HG03159 (cell line): ENCODE data around the gene MTFP1.
A peak's percentile ranks its signal among the peaks of the same experiment; 100 is the strongest.
"Not testable (repeated sequence)": the region's sequence is repeated elsewhere in the genome, so short reads cannot be mapped to it uniquely, and the experiment has no call there.

Source experiments
- ATAC-seq: cut with Tn5 transposase; IDR thresholded peaks from one replicate; pipeline ENCODE4 v1.9.1; 2021; ENCODE audit warnings: mild to moderate bottlenecking, moderate library complexity; ENCODE audit not compliant: unreplicated experiment

Gene MTFP1

DNA sequence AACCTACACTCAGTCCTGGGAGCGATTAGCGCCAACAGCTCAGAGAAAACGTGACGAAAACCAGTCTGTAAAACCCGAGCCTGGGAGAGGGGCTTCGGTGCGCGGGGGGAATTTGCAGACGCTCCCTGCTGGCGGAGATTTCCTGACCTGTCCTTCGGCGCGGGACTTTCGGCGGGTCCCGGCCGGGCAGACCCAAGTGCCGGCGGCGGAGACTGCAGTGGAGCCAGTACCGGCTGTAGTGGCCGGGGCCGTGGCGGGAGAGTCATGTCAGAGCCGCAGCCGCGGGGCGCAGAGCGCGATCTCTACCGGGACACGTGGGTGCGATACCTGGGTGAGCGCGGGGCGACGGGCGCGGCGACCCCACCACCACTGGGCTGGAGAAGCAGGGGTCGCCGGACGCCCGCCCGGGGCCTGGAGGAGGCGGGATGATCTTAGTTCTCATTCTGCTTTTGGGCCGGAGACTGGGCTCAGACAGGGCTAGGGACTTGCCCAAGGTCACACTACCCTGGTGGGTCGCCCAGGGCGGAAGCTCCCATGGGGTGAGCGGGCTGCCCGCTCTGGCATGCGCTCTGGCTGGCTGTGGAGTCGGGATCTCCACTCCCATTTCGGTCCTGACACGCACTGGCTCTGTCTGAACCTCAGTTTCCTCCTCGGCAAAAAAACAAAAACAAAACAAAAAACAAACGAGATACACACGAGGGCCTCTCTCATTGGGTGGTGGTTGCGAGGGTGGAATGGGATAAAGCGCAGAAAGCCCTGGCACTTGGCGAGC, at the start of gene MTFP1:
TSS of gene MTFP1 (plus strand) at position 153 of the 772 bp plus-strand sequence. CDS start at position 265, 112 bp downstream.
- no peak for ATAC-seq

GRCh38 chr22:30380011-30380410, 45.6 kb upstream of the MTFP1 start:
- ATAC-seq = no peak

GRCh38 chr22:30381264-30381663, 44.3 kb upstream of the MTFP1 start:
- ATAC-seq = no peak

DNA sequence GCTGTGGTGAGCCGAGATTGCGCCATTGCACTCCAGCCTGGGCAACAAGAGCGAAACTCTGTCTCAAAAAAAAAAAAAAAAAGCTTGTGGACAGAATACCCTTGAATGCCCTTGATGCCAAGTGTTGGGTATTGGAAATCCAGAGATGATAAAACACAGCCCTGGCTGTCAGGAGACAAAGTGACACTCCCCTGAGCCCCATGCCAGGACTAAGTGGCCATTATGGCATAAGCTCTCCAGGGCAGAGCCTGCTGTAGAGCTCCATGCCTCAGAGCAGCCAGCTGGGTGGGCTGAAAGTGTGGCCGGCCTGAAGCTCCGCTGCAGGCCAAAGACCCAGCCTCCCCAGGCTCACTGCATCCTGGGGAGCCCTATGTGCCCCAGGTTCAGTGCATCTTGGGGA, 43.2 kb upstream of the MTFP1 start:
- no peak for ATAC-seq

- ATAC-seq = no peak
These were observed 42.5 kb upstream of the MTFP1 start for GRCh38 chr22:30383061-30383460.

DNA sequence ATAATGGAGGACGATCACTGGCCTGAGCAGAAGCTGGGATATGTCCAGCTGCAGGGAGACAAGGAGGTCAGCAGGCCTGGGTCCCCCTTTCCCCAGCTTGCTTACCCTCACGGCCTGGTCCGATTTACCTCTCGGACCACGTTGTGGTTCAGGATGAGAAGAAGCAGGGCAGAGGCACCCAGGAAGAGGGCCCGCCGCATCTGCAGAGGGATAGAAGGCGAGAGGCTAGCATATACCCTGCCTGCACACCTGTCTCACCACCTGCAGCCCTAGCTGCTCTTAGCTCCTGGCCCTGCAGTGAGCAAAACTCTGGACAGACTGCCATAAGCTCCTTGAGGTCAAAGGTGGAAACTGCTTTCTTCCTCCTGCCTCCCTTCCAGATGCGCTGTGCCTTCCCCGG, 39.6 kb upstream of the MTFP1 start:
- ATAC-seq = no peak

DNA sequence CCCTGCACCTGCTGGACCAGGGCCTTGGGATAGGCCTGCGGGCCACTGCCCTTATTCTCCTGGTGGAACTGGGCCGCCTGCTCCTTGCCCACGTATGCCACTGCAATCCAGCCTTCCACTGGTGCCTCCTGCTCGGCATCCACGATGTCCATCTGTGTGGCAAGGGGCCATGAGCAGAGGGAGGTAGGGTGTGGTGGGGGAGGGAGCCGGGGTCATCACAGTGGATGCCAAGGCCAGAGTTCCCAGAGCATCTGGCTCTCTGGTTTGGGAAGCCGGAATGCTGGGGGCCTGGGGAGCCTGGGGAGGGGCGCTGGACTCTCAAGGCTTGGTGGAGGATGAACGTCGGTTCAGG, 39.0 kb upstream of the MTFP1 start:
- no peak for ATAC-seq

- ATAC-seq = peak; percentile 58
These were observed 38.4 kb upstream of the MTFP1 start, which contains the start of gene RNF215 for GRCh38 chr22:30386960-30387827. TSS of gene RNF215 (minus strand) at chr22:30387411. CDS start at chr22:30387313, 98 bp downstream.

DNA sequence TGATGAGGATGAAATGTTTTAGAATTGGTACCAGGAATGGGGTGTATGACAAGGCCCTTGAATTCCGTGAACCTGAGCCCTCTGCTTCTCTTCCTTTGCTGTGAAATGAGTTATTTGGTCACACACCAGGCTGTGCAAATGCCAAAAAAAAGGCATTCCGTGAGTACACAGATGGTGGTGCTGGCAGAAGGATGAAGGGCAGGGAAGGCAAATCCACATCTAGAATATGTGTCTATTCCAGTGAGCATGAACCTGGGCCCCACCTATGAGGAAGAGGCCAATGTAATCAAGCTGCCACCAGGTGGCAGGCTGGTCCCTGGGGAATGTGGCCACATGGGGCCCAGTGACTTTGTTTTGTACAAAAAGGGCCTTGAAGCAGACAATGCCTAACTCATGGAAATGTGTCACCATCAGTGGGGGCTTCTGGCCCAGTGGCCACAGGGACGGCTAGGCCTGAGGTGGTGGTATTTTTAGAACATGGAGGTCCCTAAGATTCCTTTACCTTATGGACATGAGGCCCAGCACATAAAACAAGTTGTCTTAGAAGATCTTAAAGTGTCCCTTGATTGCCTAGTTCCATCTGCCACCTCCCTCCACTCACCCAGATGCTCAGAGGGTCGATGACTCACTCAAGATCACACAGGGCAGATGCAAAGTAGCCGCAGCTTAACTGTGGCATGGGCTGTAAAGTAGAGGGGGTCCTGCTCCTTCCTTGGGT, 34.4 kb upstream of the MTFP1 start:
- ATAC-seq = no peak

- no peak for ATAC-seq
These were observed 32.8 kb upstream of the MTFP1 start for GRCh38 chr22:30392661-30393321.

DNA sequence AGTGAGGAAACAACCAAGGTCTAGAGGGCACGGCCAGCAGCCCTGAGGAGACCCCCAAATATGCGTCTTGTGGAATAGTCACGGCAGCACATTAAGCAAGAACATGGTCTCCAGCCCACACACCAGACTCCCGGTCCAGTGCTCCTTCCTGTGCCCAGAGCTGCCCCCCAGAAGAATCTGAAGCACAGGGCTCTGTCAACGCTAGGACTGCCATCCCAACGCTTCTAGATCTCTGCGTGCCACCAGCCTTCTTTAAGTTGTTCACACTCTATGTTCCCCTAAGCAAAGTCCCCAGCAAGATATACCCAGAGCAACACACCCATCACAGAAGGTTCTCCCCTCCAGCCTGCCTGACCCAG, 32.3 kb upstream of the MTFP1 start:
- ATAC-seq = no peak

- no peak for ATAC-seq
These were observed 31.7 kb upstream of the MTFP1 start for GRCh38 chr22:30393885-30394284.

DNA sequence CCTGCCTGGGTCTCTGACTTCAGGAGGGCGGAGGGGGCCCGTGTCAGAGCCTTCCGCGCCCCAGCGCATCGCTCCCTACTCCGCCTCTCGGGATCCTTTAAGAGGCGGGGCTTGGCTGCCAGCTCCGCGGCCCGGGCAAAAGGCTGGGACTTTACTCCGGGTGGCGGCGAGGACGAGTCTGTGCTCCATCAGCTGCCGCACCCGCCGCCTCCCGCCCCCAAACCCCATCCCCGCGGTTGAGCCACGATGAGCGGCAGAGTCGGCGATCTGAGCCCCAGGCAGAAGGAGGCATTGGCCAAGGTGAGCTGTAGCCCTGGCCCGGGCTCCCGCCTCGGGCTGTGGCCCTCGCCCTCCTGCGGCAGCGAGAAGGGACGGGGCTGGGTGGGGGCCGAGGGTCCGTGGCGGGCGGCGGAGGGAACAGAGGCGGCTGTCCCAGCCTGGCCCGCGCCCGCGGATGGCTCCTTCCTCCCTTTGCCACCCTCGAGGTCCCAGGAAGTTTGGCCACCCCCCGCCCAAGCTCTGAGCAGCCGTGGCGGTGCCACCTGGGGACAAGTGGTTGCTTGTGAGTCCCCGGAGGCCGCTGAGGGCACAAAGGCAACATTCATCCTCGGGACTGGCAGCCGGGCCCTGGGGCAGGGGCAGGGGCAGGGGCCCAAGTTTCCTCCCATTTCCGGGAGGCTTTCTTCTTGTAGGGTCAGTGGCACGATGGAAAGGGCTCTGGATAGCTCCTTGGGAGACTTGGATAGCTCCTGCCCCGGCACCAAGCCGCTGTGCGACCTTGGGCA, 28.5 kb upstream of the MTFP1 start, which contains the start of gene SEC14L2:
TSS of gene SEC14L2 (plus strand) at position 148 of the 785 bp plus-strand sequence. CDS start at position 247, 99 bp downstream.
- no peak for ATAC-seq

DNA sequence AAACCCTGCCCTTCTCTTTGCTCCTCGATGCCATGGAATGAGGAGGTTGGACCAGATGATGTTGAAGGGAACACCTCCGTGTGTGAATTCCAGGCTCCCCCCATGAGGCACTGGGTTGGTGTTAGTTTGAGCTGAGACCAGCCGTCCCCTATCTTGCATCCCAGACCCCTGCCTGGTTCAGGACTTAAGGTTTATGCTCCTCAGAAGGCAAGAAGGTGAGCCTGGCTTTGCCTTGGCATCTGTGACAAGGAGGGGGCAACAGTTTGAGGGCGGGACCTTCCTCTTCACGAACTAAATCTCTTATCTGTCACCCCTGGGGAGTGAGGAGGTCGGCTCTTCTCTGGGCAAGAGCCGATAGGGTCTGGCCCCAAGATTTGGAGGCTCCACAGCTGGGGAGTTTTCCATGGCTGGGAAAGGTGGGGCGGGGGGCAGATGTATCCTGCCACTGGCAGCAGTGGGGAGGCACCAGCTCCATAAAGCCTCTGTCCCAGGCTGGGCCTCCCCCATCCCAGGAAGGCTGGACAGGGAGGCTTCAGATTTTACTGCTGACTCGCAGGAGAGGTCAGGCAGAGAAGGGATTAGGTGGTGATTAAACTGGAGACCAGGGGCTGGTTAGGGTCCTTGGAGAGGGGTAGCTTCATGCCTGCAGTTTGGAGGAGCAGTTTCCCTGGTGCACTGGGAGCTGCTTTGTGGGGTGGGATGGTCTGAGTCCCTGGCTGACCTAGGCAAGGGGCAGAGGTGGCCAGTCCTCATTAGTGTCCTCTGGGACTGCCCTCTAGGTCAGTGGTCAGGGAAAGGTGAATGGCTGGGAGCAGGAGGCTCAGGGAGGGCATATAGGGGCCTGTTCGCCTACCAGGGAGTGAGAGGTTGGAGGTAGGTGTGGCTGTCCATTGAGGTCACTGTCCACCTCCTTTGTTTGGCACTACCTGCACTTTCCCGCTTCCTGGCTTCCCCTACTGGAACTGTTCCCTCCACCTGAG, 27.6 kb upstream of the MTFP1 start:
- no peak for ATAC-seq

DNA sequence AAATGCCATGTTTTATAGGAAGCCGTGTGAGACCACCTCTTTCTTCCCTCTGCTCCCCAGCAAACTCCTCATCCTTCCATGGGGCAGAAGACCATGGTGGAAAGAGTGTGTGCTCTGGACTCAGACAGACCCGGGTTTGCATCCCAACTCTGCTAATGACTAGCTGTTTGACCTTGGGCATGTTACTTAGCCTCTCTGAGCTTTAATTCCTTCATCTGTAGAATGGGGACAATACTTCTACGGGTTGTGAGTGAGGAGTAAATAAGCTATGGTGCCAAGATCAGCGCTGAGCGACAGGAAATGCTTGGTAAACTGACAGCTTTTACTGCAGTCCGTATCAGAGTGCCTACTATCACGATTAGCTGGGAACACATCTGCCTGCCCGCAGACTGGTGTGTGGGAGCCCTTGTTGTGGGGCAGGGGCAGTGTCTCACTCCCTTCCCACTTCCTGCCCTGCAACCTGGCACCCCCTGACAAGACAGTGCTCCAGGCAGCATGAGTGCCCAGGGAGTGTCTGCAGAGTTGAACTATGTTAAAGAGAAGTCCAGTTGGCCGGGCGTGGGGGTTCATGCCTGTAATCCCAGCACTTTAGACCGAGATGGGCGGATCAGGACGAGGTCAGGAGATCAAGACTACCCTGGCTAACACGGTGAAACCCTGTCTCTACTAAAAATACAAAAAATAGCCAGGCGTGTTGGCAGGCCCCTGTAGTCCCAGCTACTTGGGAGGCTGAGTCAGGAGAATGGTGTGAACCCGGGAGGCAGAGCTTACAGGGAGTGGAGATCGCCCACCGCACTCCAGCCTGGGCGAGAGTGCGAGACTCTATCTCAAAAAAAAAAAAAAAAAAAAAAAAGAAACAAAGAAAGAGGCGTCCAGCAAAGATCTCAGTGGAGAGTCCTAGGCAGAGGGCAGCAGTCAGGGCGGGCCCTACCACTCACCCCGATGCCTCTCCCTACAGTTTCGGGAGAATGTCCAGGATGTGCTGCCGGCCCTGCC, 26.6 kb upstream of the MTFP1 start:
- ATAC-seq = no peak

DNA sequence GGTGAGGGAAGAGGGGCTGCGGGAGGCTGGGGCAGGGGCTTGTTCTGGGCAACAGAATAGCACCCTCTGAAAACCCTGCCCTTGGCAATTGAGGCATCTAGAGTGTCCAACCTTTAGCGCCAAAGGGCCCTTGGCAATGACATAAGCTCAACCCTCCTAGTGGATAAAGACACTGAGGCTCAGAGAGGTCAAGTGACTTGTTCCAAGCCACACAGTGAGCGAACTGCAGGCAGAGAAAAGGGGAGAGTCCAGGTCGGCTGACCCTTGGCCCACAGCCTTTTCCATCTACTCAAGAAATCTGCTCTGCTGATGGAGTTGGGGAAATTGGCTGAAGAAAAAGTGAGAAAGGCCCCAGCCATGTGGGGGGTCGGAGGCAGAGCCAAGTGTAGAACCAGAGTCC, 25.9 kb upstream of the MTFP1 start:
- ATAC-seq = no peak

GRCh38 chr22:30400159-30400558, 25.4 kb upstream of the MTFP1 start:
- no peak for ATAC-seq

GRCh38 chr22:30401024-30401423, 24.5 kb upstream of the MTFP1 start:
- not testable (repeated sequence) for ATAC-seq
